ENCODE data around the gene RALGAPA2. TPM values are rescaled to one million over a fixed set of nuclear protein-coding genes. Genes with fewer than 3 reads are reported as not detected.

Gene RALGAPA2
- total and polyA plus RNA-seq, 2 experiments from 2014 or later = 13.1 to 43.4 TPM

DNA sequence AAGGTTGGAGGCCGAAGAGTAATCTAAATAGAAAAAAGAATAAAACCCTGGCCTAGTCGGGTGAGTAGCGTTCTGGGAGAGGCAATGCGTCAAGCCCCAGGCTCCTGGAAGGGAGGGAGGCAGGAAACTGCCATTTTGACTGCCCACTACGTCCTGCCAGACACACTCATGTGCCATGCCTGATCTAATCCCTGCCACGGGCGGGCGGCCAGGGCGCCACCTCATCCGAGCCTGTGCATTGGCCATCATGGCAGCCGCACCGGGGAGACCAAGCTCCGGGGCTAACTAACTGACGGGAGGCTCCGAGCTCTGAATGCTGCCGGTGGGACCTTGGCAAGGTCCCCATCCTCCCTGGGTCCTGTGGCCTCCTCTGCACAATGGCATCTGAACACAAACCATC is 275.8 kb downstream of the RALGAPA2 start (continued):
- TF ChIP-seq ZNF331 (CRISPR knock-in tag; IDR thresholded peaks at IDR 0.05; ENCODE audit: low read depth) (no peak), JUNB (IDR thresholded peaks at IDR 0.05; ENCODE audit: unreplicated experiment) (no peak), ZNF114 (CRISPR knock-in tag; IDR thresholded peaks at IDR 0.05) (no peak)
- TF ChIP-seq, protein P1, sequence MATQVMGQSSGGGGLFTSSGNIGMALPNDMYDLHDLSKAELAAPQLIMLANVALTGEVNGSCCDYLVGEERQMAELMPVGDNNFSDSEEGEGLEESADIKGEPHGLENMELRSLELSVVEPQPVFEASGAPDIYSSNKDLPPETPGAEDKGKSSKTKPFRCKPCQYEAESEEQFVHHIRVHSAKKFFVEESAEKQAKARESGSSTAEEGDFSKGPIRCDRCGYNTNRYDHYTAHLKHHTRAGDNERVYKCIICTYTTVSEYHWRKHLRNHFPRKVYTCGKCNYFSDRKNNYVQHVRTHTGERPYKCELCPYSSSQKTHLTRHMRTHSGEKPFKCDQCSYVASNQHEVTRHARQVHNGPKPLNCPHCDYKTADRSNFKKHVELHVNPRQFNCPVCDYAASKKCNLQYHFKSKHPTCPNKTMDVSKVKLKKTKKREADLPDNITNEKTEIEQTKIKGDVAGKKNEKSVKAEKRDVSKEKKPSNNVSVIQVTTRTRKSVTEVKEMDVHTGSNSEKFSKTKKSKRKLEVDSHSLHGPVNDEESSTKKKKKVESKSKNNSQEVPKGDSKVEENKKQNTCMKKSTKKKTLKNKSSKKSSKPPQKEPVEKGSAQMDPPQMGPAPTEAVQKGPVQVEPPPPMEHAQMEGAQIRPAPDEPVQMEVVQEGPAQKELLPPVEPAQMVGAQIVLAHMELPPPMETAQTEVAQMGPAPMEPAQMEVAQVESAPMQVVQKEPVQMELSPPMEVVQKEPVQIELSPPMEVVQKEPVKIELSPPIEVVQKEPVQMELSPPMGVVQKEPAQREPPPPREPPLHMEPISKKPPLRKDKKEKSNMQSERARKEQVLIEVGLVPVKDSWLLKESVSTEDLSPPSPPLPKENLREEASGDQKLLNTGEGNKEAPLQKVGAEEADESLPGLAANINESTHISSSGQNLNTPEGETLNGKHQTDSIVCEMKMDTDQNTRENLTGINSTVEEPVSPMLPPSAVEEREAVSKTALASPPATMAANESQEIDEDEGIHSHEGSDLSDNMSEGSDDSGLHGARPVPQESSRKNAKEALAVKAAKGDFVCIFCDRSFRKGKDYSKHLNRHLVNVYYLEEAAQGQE (IDR thresholded peaks at IDR 0.05; ENCODE audit: unreplicated experiment) = no peak

DNA sequence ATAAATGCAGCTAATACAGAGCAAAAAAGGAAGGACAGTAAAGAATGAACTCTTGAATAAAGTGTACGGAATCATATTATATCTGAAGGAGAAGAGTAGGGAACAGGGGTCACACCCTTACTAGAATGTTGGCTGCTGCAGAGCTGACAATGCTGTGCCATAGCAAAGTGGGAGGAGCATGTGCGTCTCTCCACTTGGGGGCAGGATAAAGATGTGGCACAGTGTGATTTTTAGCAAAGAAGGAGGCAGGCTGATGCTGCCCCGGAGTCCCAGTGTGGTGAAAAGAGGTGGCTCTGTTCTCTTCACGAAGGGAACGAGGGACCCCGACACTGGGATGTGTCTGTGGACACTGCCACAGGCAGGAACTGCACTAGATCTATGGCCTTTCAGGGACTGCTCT is 277.0 kb downstream of the RALGAPA2 start:
- peak; percentile 48 for DNase-seq (ENCODE audit: low spot score)
- H3K27ac Mint-ChIP-seq = no peak overlapping the region
- H3K9me3 Mint-ChIP-seq = no peaks in the 10 kb centered on the region
- H3K4me1 ChIP-seq (ENCODE audit: insufficient read depth) = no peaks in the 10 kb centered on the region
- H3F3A ChIP-seq (replicated peaks; ENCODE audit: low read depth) = no peaks in the 10 kb centered on the region
- no peaks in the 10 kb centered on the region for H3K27me3 ChIP-seq (ENCODE audit: insufficient read depth)
- no peaks in the 10 kb centered on the region for H3K79me2 ChIP-seq (replicated peaks; ENCODE audit: insufficient read depth)
- no peak overlapping the region for H3K4me2 ChIP-seq
- H4K20me1 ChIP-seq (replicated peaks; ENCODE audit: insufficient read depth) = no peaks in the 10 kb centered on the region; the same call in 1 of the 2 replicates
- no peaks in the 10 kb centered on the region; the same call in 2 of the 3 replicates for H3K36me3 Mint-ChIP-seq (ENCODE audit: low read depth)
- peaks cover 4% of the 10 kb centered on the region for H3K27me3 Mint-ChIP-seq (ENCODE audit: insufficient read depth, low read depth, poor library complexity)
- no peak overlapping the region for H3K27ac ChIP-seq (ENCODE audit: low read depth)
- H2AFZ ChIP-seq = no peak overlapping the region
- H3K4me3 Mint-ChIP-seq = no peak overlapping the region
- TF ChIP-seq, protein P1 (IDR thresholded peaks at IDR 0.05; ENCODE audit: unreplicated experiment) = no peak
- TF ChIP-seq, protein P2, sequence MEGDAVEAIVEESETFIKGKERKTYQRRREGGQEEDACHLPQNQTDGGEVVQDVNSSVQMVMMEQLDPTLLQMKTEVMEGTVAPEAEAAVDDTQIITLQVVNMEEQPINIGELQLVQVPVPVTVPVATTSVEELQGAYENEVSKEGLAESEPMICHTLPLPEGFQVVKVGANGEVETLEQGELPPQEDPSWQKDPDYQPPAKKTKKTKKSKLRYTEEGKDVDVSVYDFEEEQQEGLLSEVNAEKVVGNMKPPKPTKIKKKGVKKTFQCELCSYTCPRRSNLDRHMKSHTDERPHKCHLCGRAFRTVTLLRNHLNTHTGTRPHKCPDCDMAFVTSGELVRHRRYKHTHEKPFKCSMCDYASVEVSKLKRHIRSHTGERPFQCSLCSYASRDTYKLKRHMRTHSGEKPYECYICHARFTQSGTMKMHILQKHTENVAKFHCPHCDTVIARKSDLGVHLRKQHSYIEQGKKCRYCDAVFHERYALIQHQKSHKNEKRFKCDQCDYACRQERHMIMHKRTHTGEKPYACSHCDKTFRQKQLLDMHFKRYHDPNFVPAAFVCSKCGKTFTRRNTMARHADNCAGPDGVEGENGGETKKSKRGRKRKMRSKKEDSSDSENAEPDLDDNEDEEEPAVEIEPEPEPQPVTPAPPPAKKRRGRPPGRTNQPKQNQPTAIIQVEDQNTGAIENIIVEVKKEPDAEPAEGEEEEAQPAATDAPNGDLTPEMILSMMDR (conservative IDR thresholded peaks at IDR 0.05; ENCODE audit: low read depth in 2 of 2) = peak; percentile 29 to 55; a peak in 3 of 4 replicates
- H3K36me3 ChIP-seq (ENCODE audit: insufficient read depth) = no peaks in the 10 kb centered on the region
- peaks cover 15% of the 10 kb centered on the region for H3K4me1 Mint-ChIP-seq
- peak; percentile 86 for ATAC-seq
- H3K4me3 ChIP-seq = no peak overlapping the region
- no peaks in the 10 kb centered on the region for H3K9me2 ChIP-seq (ENCODE audit: insufficient read depth)
